WERI-Rb-1 (cell line): ENCODE data around the gene ACTR2.
"Not testable (repeated sequence)": the region's sequence is repeated elsewhere in the genome, so short reads cannot be mapped to it uniquely, and the experiment has no call there.

ENCODE experiments used
- DNase-seq: peaks from one replicate; pipeline ENCODE4 v3.0.0-alpha.2; 2020
- H3K27ac ChIP-seq: fragments of 250-450 bp; sonication (Bioruptor Pico); 2 replicates; pipeline ENCODE4 v1.5.1; 2020; ENCODE audit warnings: mild to moderate bottlenecking, moderate library complexity
- H3K27me3 ChIP-seq: fragments of 250-450 bp; sonication (Bioruptor Pico); 2 replicates; pipeline ENCODE4 v1.5.1; 2021; ENCODE audit warnings: mild to moderate bottlenecking, low read depth, moderate library complexity; ENCODE audit not compliant: insufficient read depth, severe bottlenecking
- H3K36me3 ChIP-seq: fragments of 250-450 bp; sonication (Bioruptor Pico); 2 replicates; pipeline ENCODE4 v1.5.1; 2020; ENCODE audit warnings: mild to moderate bottlenecking, moderate library complexity
- H3K4me3 ChIP-seq: 2 replicates; pipeline ENCODE4 v1.5.1; 2011; ENCODE audit warnings: low read depth, mild to moderate bottlenecking, control low read depth, low read length
- H3K9me3 ChIP-seq: fragments of 250-450 bp; sonication (Bioruptor Pico); 2 replicates; pipeline ENCODE4 v1.5.1; 2021; ENCODE audit warnings: mild to moderate bottlenecking, moderate library complexity; ENCODE audit not compliant: severe bottlenecking
- CTCF ChIP-seq: IDR thresholded peaks from 2 replicates; pipeline ENCODE4 v1.5.1; 2011; ENCODE audit warnings: low read depth, mild to moderate bottlenecking, control low read depth, inconsistent platforms, low read length

The ACTR2 gene

GRCh38 chr2:65256054-65256453 is 28.4 kb downstream of the ACTR2 start:
- Histone ChIP-seq H3K9me3 (no peaks in the 10 kb centered on the region), H3K27me3 (no peaks in the 10 kb centered on the region), H3K27ac (no peak overlapping the region), H3K4me3 (no peak overlapping the region), H3K36me3 (peaks cover 34% of the 10 kb centered on the region)
- DNase-seq: no peak
- no peak for TF ChIP-seq CTCF

GRCh38 chr2:65257866-65258265 is 30.2 kb downstream of the ACTR2 start:
- peaks cover 40% of the 10 kb centered on the region for H3K36me3 ChIP-seq
- H3K4me3 ChIP-seq, DNase-seq, H3K27me3 ChIP-seq, H3K9me3 ChIP-seq, H3K27ac ChIP-seq: not testable (repeated sequence)

- no peak for DNase-seq
Measured at GRCh38 chr2:65261676-65262075, 34.0 kb downstream of the ACTR2 start.

GRCh38 chr2:65263262-65263661 is 35.6 kb downstream of the ACTR2 start:
- TF ChIP-seq CTCF: no peak
- H3K27ac ChIP-seq: no peak overlapping the region
- peaks cover 52% of the 10 kb centered on the region for H3K36me3 ChIP-seq
- H3K9me3 ChIP-seq: no peaks in the 10 kb centered on the region
- DNase-seq: no peak
- H3K27me3 ChIP-seq: no peaks in the 10 kb centered on the region
- no peak overlapping the region for H3K4me3 ChIP-seq

More at GRCh38 chr2:65261676-65262075, 34.0 kb downstream of the ACTR2 start:
- Histone ChIP-seq H3K36me3 (peaks cover 39% of the 10 kb centered on the region), H3K4me3 (no peak overlapping the region), H3K27me3 (no peaks in the 10 kb centered on the region), H3K27ac (no peak overlapping the region), H3K9me3 (no peaks in the 10 kb centered on the region)
- TF ChIP-seq CTCF: no peak

GRCh38 chr2:65263986-65264385 is 36.4 kb downstream of the ACTR2 start:
- no peak for DNase-seq
- H3K9me3 ChIP-seq: no peaks in the 10 kb centered on the region
- H3K27me3 ChIP-seq: no peaks in the 10 kb centered on the region
- TF ChIP-seq CTCF: no peak
- H3K27ac ChIP-seq: no peak overlapping the region
- no peak overlapping the region for H3K4me3 ChIP-seq
- peaks cover 52% of the 10 kb centered on the region for H3K36me3 ChIP-seq

GRCh38 chr2:65264821-65265670 is 37.4 kb downstream of the ACTR2 start:
- no peak overlapping the region for H3K4me3 ChIP-seq
- peak; percentile 57 for TF ChIP-seq CTCF
- peak; percentile 39 for DNase-seq
- H3K27ac ChIP-seq: no peak overlapping the region
- no peaks in the 10 kb centered on the region for H3K9me3 ChIP-seq
- H3K27me3 ChIP-seq: no peaks in the 10 kb centered on the region
- H3K36me3 ChIP-seq: peaks cover 49% of the 10 kb centered on the region
